Measurements from ENCODE around the gene DPT.

DNA sequence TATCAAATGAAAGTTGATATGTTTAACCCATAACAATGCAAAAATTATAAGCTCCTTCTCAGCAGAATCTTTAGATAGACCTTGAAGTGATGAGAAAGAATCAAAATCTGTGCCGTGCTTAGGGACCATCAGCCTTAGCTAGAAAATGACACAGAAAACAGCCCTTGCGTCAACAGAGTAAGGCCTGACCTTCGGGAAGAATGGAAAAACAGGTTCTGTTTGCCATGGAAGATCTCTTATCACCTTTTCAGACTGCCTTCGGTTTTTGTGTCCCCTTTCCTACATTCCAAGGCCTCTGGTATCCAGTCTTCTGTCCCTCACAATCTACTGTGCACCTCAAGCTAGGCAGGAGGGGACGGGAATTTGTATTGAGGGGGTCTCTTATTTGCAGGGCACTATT is 37.6 kb upstream of the DPT start:
- TF ChIP-seq, protein P1, sequence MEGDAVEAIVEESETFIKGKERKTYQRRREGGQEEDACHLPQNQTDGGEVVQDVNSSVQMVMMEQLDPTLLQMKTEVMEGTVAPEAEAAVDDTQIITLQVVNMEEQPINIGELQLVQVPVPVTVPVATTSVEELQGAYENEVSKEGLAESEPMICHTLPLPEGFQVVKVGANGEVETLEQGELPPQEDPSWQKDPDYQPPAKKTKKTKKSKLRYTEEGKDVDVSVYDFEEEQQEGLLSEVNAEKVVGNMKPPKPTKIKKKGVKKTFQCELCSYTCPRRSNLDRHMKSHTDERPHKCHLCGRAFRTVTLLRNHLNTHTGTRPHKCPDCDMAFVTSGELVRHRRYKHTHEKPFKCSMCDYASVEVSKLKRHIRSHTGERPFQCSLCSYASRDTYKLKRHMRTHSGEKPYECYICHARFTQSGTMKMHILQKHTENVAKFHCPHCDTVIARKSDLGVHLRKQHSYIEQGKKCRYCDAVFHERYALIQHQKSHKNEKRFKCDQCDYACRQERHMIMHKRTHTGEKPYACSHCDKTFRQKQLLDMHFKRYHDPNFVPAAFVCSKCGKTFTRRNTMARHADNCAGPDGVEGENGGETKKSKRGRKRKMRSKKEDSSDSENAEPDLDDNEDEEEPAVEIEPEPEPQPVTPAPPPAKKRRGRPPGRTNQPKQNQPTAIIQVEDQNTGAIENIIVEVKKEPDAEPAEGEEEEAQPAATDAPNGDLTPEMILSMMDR (IDR thresholded peaks at IDR 0.05): no peak
- no peak for TF ChIP-seq EP300 (IDR thresholded peaks at IDR 0.05)
